GM12878 (cell line): ENCODE measurements around the gene HEMK1. TPM values are rescaled to one million over a fixed set of nuclear protein-coding genes. Genes with fewer than 3 reads are reported as not detected.

ENCODE experiments used
- ATAC-seq: fragments of 200-7000 bp; cut with Tn5 transposase; 3 replicates; pipeline ENCODE4 v1.9.1; 2020; ENCODE audit warnings: mild to moderate bottlenecking, moderate library complexity
- BruUV-seq: library from RNA; stranded (reverse); fragments of 400-500 nt; replicated peaks from 2 replicates; lab custom pipeline; 2021; lab: Mats Ljungman, UMichigan
- CTCF ChIA-PET: fragments of 300-600 bp; sonication (Branson Sonifier 250); formaldehyde crosslinking; extraction: SDS; loops from one replicate; lab custom pipeline; 2021; ENCODE audit warnings: inconsistent platforms; lab: Yijun Ruan, JAX
- POLR2A ChIA-PET: fragments of 350-600 bp; formaldehyde crosslinking; extraction: SDS; loops from one replicate; lab custom pipeline; 2021; ENCODE audit warnings: inconsistent platforms; lab: Charles Lee
- RAD21 ChIA-PET: fragments of 300-600 bp; sonication (Branson Sonifier 250); formaldehyde crosslinking; loops from one replicate; lab custom pipeline; 2023; ENCODE audit warnings: antibody characterized with exemption; ENCODE audit not compliant: unreplicated experiment; lab: Charles Lee
- SMC1A ChIA-PET: fragments of 300-600 bp; sonication (Branson Sonifier 250); formaldehyde crosslinking; loops from one replicate; lab custom pipeline; 2023; ENCODE audit not compliant: unreplicated experiment, uncharacterized antibody; lab: Charles Lee
- DNase-seq: peaks from one replicate; pipeline ENCODE4 v3.0.0-alpha.2; 2011; ENCODE audit warnings: low read depth, low spot score
- FAIRE-seq: peaks from 3 replicates; lab custom pipeline; 2011; peaks lifted over from hg19 to GRCh38; lab: Jason Lieb, UNC
- H2AFZ ChIP-seq: 2 replicates; pipeline ENCODE4 v1.6.0; 2011; ENCODE audit warnings: low read depth, low read length, control low read depth; ENCODE audit not compliant: control insufficient read depth
- H3K27ac ChIP-seq: 2 replicates; pipeline ENCODE4 v1.5.1; 2011; ENCODE audit warnings: control low read depth; ENCODE audit not compliant: control insufficient read depth, insufficient read depth
- H3K27me3 ChIP-seq, 2 experiments: replicated peaks in 1 of 2; 2 replicates each; pipeline versions ENCODE4 v1.6.0 to v1.6.1; 2011; ENCODE audit warnings: low read length in 1 of 2; ENCODE audit not compliant: control insufficient read depth in 2 of 2, insufficient read depth in 2 of 2
- H3K36me3 ChIP-seq, 2 experiments: 2 replicates each; pipeline ENCODE4 v1.5.1; 2011; ENCODE audit warnings: low read length in 1 of 2; ENCODE audit not compliant: control insufficient read depth in 2 of 2, insufficient read depth in 2 of 2
- H3K4me1 ChIP-seq: 2 replicates; pipeline ENCODE4 v1.6.1; 2011; ENCODE audit warnings: mild to moderate bottlenecking, low read length, moderate library complexity, mixed read lengths; ENCODE audit not compliant: control insufficient read depth, insufficient read depth
- H3K4me2 ChIP-seq: 2 replicates; pipeline ENCODE4 v1.6.0; 2011; ENCODE audit warnings: control low read depth; ENCODE audit not compliant: control insufficient read depth, insufficient read depth
- H3K4me3 ChIP-seq: fragments of 200-600 bp; sonication (generic); 2 replicates; pipeline ENCODE4 v1.5.1; 2016
- H3K79me2 ChIP-seq: 2 replicates; pipeline ENCODE4 v1.6.0; 2011; ENCODE audit warnings: low read length; ENCODE audit not compliant: control insufficient read depth, insufficient read depth
- H3K9ac ChIP-seq: 2 replicates; pipeline ENCODE4 v1.8.0; 2011; ENCODE audit warnings: low read length, control low read depth, mixed read lengths; ENCODE audit not compliant: control insufficient read depth, insufficient read depth
- H3K9me3 ChIP-seq: replicated peaks from 3 replicates; pipeline ENCODE4 v1.5.1; 2011; ENCODE audit warnings: mild to moderate bottlenecking, low read length; ENCODE audit not compliant: control insufficient read depth, insufficient read depth
- H4K20me1 ChIP-seq: 2 replicates; pipeline ENCODE4 v1.6.0; 2011; ENCODE audit not compliant: control insufficient read depth, insufficient read depth
- BHLHE40 ChIP-seq, 2 experiments: fragments of 450-650 bp in 1 of 2; IDR thresholded peaks; 2 replicates each; pipeline ENCODE4 v1.6.1; 2011 to 2017; ENCODE audit warnings: low read depth in 2 of 2, borderline replicate concordance in 1 of 2, improper control_type of control experiment in 1 of 2, low read length in 1 of 2, mild to moderate bottlenecking in 1 of 2
- POLR2AphosphoS2 ChIP-seq: IDR thresholded peaks from 2 replicates; pipeline ENCODE4 v1.6.1; 2011; ENCODE audit warnings: low read depth, mild to moderate bottlenecking, low read length, improper control_type of control experiment, moderate library complexity
- SPI1 ChIP-seq: IDR thresholded peaks from 2 replicates; pipeline ENCODE4 v1.6.1; 2011; ENCODE audit warnings: low read depth, mild to moderate bottlenecking, low read length, moderate library complexity, borderline replicate concordance; ENCODE audit not compliant: insufficient read depth
- WGBS: methylation state at CpG from one replicate; pipeline ENCODE4 v1.1.6; 2016; ENCODE audit warnings: low lambda C conversion rate; ENCODE audit not compliant: insufficient replicate concordance, insufficient coverage; ENCODE audit errors: missing lambda C conversion rate; 5-methylcytosine and 5-hydroxymethylcytosine counted together
- in situ Hi-C: fragments of 300-500 bp; cut with MboI; formaldehyde crosslinking; loops from 9 replicates; pipeline ENCODE4 v1.14.3; 2018; ENCODE audit warnings: mixed read lengths
- intact Hi-C: fragments of 100-400 bp; cut with micrococcal nuclease; formaldehyde crosslinking; loops from one replicate; pipeline ENCODE4 v1.14.2; 2022; ENCODE audit not compliant: unreplicated experiment
- polyA plus RNA-seq, 11 experiments: library from polyadenylated mRNA; depleted of rRNA in 4 of 11; unstranded in 6 of 11; stranded (reverse) in 5 of 11; fragments of >200 nt; fragmentation: Nextera tagmentation in 4 of 11; fragmentation: Illumina TruSeq in 1 of 11; extraction: Ambion mirVana in 4 of 11; extraction: Trizol in 1 of 11; gene quantifications; 1 replicate in 1 of 11; 2 replicates in 10 of 11; pipeline versions ENCODE4 v1.2.1 to v1.2.3, GENCODE V29; 2011 to 2016; ENCODE audit warnings: inconsistent platforms in 2 of 11, missing spikeins in 2 of 11, low read depth in 1 of 11
- total RNA-seq, 4 experiments: library from RNA; depleted of rRNA in 3 of 4; stranded (reverse); fragments of >200 nt in 3 of 4; fragmentation: Illumina TruSeq in 1 of 4; extraction: Trizol in 1 of 4; gene quantifications; 2 replicates each; pipeline versions ENCODE4 v1.2.1 to v1.2.3, GENCODE V29; 2013 to 2021
- TF ChIP-seq, protein P1 (sequence below): fragments of 450-650 bp; IDR thresholded peaks from 2 replicates; pipeline ENCODE4 v1.6.1; 2016; ENCODE audit warnings: mild to moderate bottlenecking

HEMK1 gene
- total and polyA plus RNA-seq, 10 of the 15 experiments (the other 5 are each of a cell fraction or from before 2014, with no cell fraction given) = 2.8 to 19.0 (median 12.0) TPM

DNA sequence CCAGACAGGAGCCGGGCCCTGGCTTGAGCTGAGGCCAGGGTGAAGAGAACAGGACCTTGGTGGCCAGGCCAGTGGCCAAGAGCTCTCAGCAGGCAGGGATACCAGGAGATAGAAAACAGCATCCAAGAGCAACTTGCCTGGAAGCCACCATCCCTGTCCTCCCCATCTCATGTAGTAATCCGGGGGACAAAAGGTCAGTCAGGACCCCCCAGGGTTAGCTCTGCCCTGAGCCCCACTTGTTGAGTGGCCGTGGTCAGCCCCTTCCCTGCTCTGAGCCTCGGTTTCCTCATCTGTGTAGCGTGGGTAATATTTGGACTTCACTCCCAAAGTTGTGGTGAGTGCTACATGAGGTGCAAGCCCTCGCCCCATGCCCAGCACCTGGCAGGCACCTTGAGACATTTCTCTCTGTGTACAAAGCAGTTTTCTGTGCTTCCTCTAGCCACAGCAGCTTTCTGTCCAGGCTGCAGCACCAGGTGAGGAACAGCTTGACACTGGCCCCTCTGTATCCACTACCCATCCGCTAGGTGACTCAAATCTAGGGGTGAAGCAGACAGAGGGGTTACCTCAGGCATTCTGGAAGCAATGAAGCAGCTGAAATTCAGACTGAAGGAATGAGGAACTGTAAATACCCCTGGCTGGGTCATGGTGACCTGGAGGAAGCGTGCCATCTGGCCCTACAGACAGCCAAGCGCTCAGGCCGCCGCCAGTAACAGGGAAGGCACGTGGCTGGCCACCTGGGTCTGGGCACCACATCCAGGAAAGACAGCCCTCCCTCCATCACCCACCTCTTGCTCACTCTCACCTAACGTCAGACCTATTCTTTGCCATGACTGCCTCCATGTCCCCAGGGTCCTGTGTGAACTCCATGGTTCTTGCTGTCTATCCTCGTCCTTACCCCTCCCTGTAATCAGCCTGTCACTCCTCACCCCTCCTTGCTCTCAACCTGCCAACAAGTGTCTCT lies 35.6 kb downstream of the HEMK1 start:
- WGBS = 43% methylated on average over 14 of the region's 14 CpGs
- no peak overlapping the region for H3K4me3 ChIP-seq

DNA sequence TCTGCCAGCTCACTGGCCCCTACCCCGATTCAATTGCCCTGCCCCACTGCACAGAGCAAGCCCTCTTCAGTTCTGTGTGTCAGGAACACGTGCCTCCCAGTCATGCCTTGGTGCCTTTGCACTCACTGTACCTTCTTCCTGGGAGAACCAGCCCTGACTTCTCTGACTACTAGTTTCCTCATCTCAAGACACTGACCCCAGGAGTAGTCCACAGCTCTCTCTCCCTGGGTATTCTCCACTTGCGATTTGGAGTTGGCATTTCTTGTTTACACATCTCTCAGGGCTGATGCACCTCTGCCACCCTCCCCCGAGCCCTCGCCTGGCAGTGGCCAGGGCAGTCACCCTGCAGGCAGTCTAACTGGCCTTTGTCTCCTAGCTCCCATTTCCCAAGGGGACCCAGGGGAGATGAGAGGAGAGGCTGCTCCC lies 36.6 kb downstream of the HEMK1 start:
- intact Hi-C loops (no loop called here), in situ Hi-C loops (loop anchor here (25.0 kb wide), 1 partner anchor 1081 kb away; no protein-coding TSS in a partner anchor)
- H3K27ac ChIP-seq = no peak overlapping the region
- H3K27me3 ChIP-seq = no peaks in the 10 kb centered on the region
- TF ChIP-seq BHLHE40 (IDR thresholded peaks at IDR 0.05; ENCODE audit: borderline replicate concordance in 1 of 2, low read depth in 2 of 2, low read length in 1 of 2) = peak in 1 of 2 experiments; percentile 32; a peak in 1 of 4 replicates
- TF ChIP-seq, protein P1, sequence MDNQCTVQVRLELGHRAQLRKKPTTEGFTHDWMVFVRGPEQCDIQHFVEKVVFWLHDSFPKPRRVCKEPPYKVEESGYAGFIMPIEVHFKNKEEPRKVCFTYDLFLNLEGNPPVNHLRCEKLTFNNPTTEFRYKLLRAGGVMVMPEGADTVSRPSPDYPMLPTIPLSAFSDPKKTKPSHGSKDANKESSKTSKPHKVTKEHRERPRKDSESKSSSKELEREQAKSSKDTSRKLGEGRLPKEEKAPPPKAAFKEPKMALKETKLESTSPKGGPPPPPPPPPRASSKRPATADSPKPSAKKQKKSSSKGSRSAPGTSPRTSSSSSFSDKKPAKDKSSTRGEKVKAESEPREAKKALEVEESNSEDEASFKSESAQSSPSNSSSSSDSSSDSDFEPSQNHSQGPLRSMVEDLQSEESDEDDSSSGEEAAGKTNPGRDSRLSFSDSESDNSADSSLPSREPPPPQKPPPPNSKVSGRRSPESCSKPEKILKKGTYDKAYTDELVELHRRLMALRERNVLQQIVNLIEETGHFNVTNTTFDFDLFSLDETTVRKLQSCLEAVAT = no peak
- ATAC-seq = no peak
- DNase-seq = no peak
- no peaks in the 10 kb centered on the region for H4K20me1 ChIP-seq
- BruUV-seq = no TSS peak
- ChIA-PET SMC1A (no interaction called here), CTCF (no interaction called here), POLR2A (no interaction called here), RAD21 (interaction anchor here (1.7 kb wide), 1 partner anchor 17 kb away, joined by 4 read pairs; no protein-coding TSS in a partner anchor)
- H3K79me2 ChIP-seq = no peaks in the 10 kb centered on the region
- H3K4me1 ChIP-seq = peaks cover 22% of the 10 kb centered on the region
- no peak overlapping the region for H3K9ac ChIP-seq
- H3K9me3 ChIP-seq = no peaks in the 10 kb centered on the region
- H2AFZ ChIP-seq = no peak overlapping the region
- no peak for FAIRE-seq
- no peak overlapping the region for H3K4me2 ChIP-seq
- H3K4me3 ChIP-seq = no peak overlapping the region
- H3K36me3 ChIP-seq = no peaks in the 10 kb centered on the region
- WGBS = 64% methylated on average over 5 of the region's 5 CpGs

More for the DNA sequence above, 35.6 kb downstream of the HEMK1 start:
- TF ChIP-seq POLR2AphosphoS2 = no peak
- peak; percentile 71; the same call in 1 of the 2 replicates for TF ChIP-seq SPI1
- 0 out of 4 replicates have a peak, but pooled peaks of 1 of the 2 experiments have one; percentile 31 for TF ChIP-seq BHLHE40 (IDR thresholded peaks at IDR 0.05; ENCODE audit: borderline replicate concordance in 1 of 2, low read depth in 2 of 2, low read length in 1 of 2)
- Histone ChIP-seq H4K20me1 (no peaks in the 10 kb centered on the region), H3K27ac (no peak overlapping the region), H2AFZ (no peak overlapping the region), H3K9me3 (no peaks in the 10 kb centered on the region), H3K79me2 (no peaks in the 10 kb centered on the region), H3K9ac (no peak overlapping the region; the same call in 1 of the 2 replicates), H3K4me1 (peaks cover 21% of the 10 kb centered on the region), H3K4me2 (no peak overlapping the region; the same call in 1 of the 2 replicates), H3K27me3 (no peaks in the 10 kb centered on the region), H3K36me3 (no peaks in the 10 kb centered on the region)
- in situ Hi-C loops (loop anchor here (25.0 kb wide), 1 partner anchor 1082 kb away; no protein-coding TSS in a partner anchor), intact Hi-C loops (no loop called here)
- FAIRE-seq (no peak), ATAC-seq (peak; percentile 35), DNase-seq (no peak)
- no TSS peak for BruUV-seq
- ChIA-PET SMC1A (interaction anchor here (0.9 kb wide), 1 partner anchor 14 kb away, joined by 3 read pairs; no protein-coding TSS in a partner anchor), CTCF (interaction anchor here (0.7 to 2.1 kb wide), 4 partner anchors 8 to 34 kb away, joined by 3 to 9 read pairs (median 5); no protein-coding TSS in a partner anchor), POLR2A (interaction anchor here (7.6 kb wide), 1 partner anchor 15 kb away, joined by 65 read pairs; no protein-coding TSS in a partner anchor), RAD21 (interaction anchor here (0.7 to 1.7 kb wide), 3 partner anchors 11 to 35 kb away, joined by 3 to 4 read pairs (median 3); partner anchors contain the start of gene HEMK1)
